Fibroblast of lung (primary cell): ENCODE measurements around the gene ADAR. TPM values are rescaled to one million over a fixed set of nuclear protein-coding genes. Genes with fewer than 3 reads are reported as not detected.

ENCODE experiments used
- DNase-seq, 2 donors: peaks; one replicate each; pipeline versions ENCODE4 v3.0.0 to v3.0.0-alpha.2; 2010; ENCODE audit warnings: low read depth in 2 of 2
- H2AFZ ChIP-seq: 2 replicates; pipeline ENCODE4 v1.5.1; 2012; ENCODE audit warnings: low read length, control low read depth, inconsistent platforms
- H3K27ac ChIP-seq: 2 replicates; pipeline ENCODE4 v1.5.1; 2011; ENCODE audit warnings: low read length, control low read depth; ENCODE audit not compliant: insufficient read depth
- H3K27me3 ChIP-seq: 2 replicates; pipeline ENCODE4 v1.5.1; 2011; ENCODE audit warnings: mild to moderate bottlenecking, low read length; ENCODE audit not compliant: control insufficient read depth, insufficient read depth
- H3K36me3 ChIP-seq: 2 replicates; pipeline ENCODE4 v1.5.1; 2011; ENCODE audit warnings: low read length; ENCODE audit not compliant: control insufficient read depth, insufficient read depth
- H3K4me1 ChIP-seq: 2 replicates; pipeline ENCODE4 v1.5.1; 2011; ENCODE audit warnings: low read length; ENCODE audit not compliant: control insufficient read depth, insufficient read depth; ENCODE audit errors: extremely low read depth
- H3K4me2 ChIP-seq: 2 replicates; pipeline ENCODE4 v1.5.1; 2011; ENCODE audit warnings: low read length, control low read depth; ENCODE audit not compliant: insufficient read depth; ENCODE audit errors: extremely low read depth
- H3K4me3 ChIP-seq, 4 experiments: fragments of 200-600 bp in 1 of 4; sonication (generic) in 1 of 4; replicated peaks in 1 of 4; 2 replicates each; pipeline ENCODE4 v1.5.1; 2011 to 2016; ENCODE audit warnings: low read length in 4 of 4, low read depth in 3 of 4, mild to moderate bottlenecking in 3 of 4, control low read depth in 2 of 4, inconsistent platforms in 1 of 4, mixed read lengths in 1 of 4; ENCODE audit not compliant: insufficient read depth in 1 of 4; ENCODE audit errors: control extremely low read depth in 1 of 4
- H3K79me2 ChIP-seq: 2 replicates; pipeline ENCODE4 v1.5.1; 2012; ENCODE audit warnings: mild to moderate bottlenecking, low read length, inconsistent platforms; ENCODE audit not compliant: control insufficient read depth, insufficient read depth
- H3K9ac ChIP-seq: 2 replicates; pipeline ENCODE4 v1.5.1; 2011; ENCODE audit warnings: mild to moderate bottlenecking, low read length, control low read depth; ENCODE audit not compliant: insufficient read depth
- H3K9me3 ChIP-seq: 2 replicates; pipeline ENCODE4 v1.5.1; 2012; ENCODE audit warnings: low read depth, low read length; ENCODE audit not compliant: control insufficient read depth, insufficient read depth
- H4K20me1 ChIP-seq: 2 replicates; pipeline ENCODE4 v1.5.1; 2011; ENCODE audit warnings: low read length; ENCODE audit not compliant: control insufficient read depth, insufficient read depth; ENCODE audit errors: extremely low read depth
- EZH2 ChIP-seq: IDR thresholded peaks from 2 replicates; pipeline ENCODE4 v1.5.1; 2012; ENCODE audit warnings: low read length, control low read depth, mild to moderate bottlenecking; ENCODE audit errors: missing control alignments
- polyA plus RNA-seq, 2 donors: library from polyadenylated mRNA; depleted of rRNA in 1 of 2; stranded (reverse) in 1 of 2; unstranded in 1 of 2; fragments of >200 nt; gene quantifications; 2 replicates each; pipeline ENCODE4 v1.2.1, GENCODE V29; 2011 to 2012; ENCODE audit warnings: missing spikeins in 1 of 2
- total RNA-seq: library from RNA; depleted of rRNA; stranded (reverse); fragments of >200 nt; gene quantifications from 2 replicates; pipeline ENCODE4 v1.2.1, GENCODE V29; 2014
- TF ChIP-seq, protein P1 (sequence below), 2 donors: IDR thresholded peaks in 1 of 2; conservative IDR thresholded peaks in 1 of 2; 1 replicate in 1 of 2; 2 replicates in 1 of 2; pipeline ENCODE4 v1.5.1; 2011 to 2012; ENCODE audit warnings: low read length in 2 of 2, control low read depth in 1 of 2, inconsistent platforms in 1 of 2, low read depth in 1 of 2, mild to moderate bottlenecking in 1 of 2

The ADAR gene
- total and polyA plus RNA-seq, 2 donors (not counting 1 experiment from before 2014, with no cell fraction given), result 98.4 to 140 TPM

GRCh38 chr1:154624746-154625643 is 17.0 kb upstream of the ADAR start:
- peak overlapping the region; percentile 45 for H3K4me2 ChIP-seq
- peaks cover 4% of the 10 kb centered on the region for H4K20me1 ChIP-seq
- H3K36me3 ChIP-seq, result no peaks in the 10 kb centered on the region
- peaks cover 66% of the 10 kb centered on the region for H3K79me2 ChIP-seq
- peak; percentile 68 to 97 for DNase-seq
- TF ChIP-seq EZH2, result no peak
- TF ChIP-seq, protein P1, sequence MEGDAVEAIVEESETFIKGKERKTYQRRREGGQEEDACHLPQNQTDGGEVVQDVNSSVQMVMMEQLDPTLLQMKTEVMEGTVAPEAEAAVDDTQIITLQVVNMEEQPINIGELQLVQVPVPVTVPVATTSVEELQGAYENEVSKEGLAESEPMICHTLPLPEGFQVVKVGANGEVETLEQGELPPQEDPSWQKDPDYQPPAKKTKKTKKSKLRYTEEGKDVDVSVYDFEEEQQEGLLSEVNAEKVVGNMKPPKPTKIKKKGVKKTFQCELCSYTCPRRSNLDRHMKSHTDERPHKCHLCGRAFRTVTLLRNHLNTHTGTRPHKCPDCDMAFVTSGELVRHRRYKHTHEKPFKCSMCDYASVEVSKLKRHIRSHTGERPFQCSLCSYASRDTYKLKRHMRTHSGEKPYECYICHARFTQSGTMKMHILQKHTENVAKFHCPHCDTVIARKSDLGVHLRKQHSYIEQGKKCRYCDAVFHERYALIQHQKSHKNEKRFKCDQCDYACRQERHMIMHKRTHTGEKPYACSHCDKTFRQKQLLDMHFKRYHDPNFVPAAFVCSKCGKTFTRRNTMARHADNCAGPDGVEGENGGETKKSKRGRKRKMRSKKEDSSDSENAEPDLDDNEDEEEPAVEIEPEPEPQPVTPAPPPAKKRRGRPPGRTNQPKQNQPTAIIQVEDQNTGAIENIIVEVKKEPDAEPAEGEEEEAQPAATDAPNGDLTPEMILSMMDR (conservative IDR thresholded peaks at IDR 0.05 in 1 of 2, IDR thresholded peaks at IDR 0.05 in 1 of 2; ENCODE audit: low read depth in 1 of 2, low read length in 2 of 2), result peak in 1 of 2 donors; percentile 7
- no peaks in the 10 kb centered on the region for H3K27me3 ChIP-seq
- no peak overlapping the region for H2AFZ ChIP-seq
- peak overlapping the region; percentile 23 for H3K27ac ChIP-seq
- no peaks in the 10 kb centered on the region for H3K9me3 ChIP-seq
- H3K4me3 ChIP-seq, result no peak overlapping the region
- H3K4me1 ChIP-seq, result no peaks in the 10 kb centered on the region
- H3K9ac ChIP-seq, result no peak overlapping the region

- Histone ChIP-seq H3K79me2 (peaks cover 72% of the 10 kb centered on the region), H3K27me3 (no peaks in the 10 kb centered on the region), H3K4me2 (no peak overlapping the region), H3K36me3 (no peaks in the 10 kb centered on the region), H3K9ac (no peak overlapping the region), H4K20me1 (peaks cover 4% of the 10 kb centered on the region), H3K4me3 (no peak overlapping the region), H2AFZ (no peak overlapping the region), H3K27ac (no peak overlapping the region), H3K9me3 (no peaks in the 10 kb centered on the region), H3K4me1 (no peaks in the 10 kb centered on the region)
- no peak for DNase-seq
- TF ChIP-seq, protein P1 (conservative IDR thresholded peaks at IDR 0.05 in 1 of 2, IDR thresholded peaks at IDR 0.05 in 1 of 2; ENCODE audit: low read depth in 1 of 2, low read length in 2 of 2), result no peak
Observed at GRCh38 chr1:154623358-154623757, 15.4 kb upstream of the ADAR start.

GRCh38 chr1:154622503-154623039 is 14.6 kb upstream of the ADAR start:
- TF ChIP-seq EZH2, result no peak
- TF ChIP-seq, protein P1 (conservative IDR thresholded peaks at IDR 0.05 in 1 of 2, IDR thresholded peaks at IDR 0.05 in 1 of 2; ENCODE audit: low read depth in 1 of 2, low read length in 2 of 2), result no peak
- no peaks in the 10 kb centered on the region for H3K36me3 ChIP-seq
- no peak overlapping the region for H3K4me2 ChIP-seq
- H3K79me2 ChIP-seq, result peaks cover 74% of the 10 kb centered on the region
- H3K4me1 ChIP-seq, result no peaks in the 10 kb centered on the region
- H3K9me3 ChIP-seq, result no peaks in the 10 kb centered on the region
- H4K20me1 ChIP-seq, result peaks cover 4% of the 10 kb centered on the region
- no peaks in the 10 kb centered on the region for H3K27me3 ChIP-seq
- H3K9ac ChIP-seq, result no peak overlapping the region
- no peak for DNase-seq
- no peak overlapping the region for H3K27ac ChIP-seq
- H3K4me3 ChIP-seq, result no peak overlapping the region
- no peak overlapping the region for H2AFZ ChIP-seq
